HepG2 (cell line): ENCODE results near the gene CAPN7. TPM values are rescaled to one million over a fixed set of nuclear protein-coding genes. Genes with fewer than 3 reads are reported as not detected.

Experiments
- ATAC-seq: fragments of 200-7000 bp; cut with Tn5 transposase; 3 replicates; pipeline ENCODE4 v1.9.1; 2020; ENCODE audit warnings: mild to moderate bottlenecking, moderate library complexity
- BruUV-seq: library from RNA; stranded (reverse); fragments of 400-500 nt; replicated peaks from 2 replicates; lab custom pipeline; 2021; lab: Mats Ljungman, UMichigan
- CTCF ChIA-PET: fragments of 300-600 bp; formaldehyde crosslinking; extraction: SDS; loops from one replicate; lab custom pipeline; 2021; ENCODE audit warnings: low total read pairs, inconsistent platforms, low intra/inter-chr PET ratio; lab: Yijun Ruan, JAX
- POLR2A ChIA-PET: fragments of 350-600 bp; sonication (Branson Sonifier 250); formaldehyde crosslinking; loops from one replicate; lab custom pipeline; 2020; ENCODE audit warnings: antibody characterized with exemption, inconsistent platforms; lab: Yijun Ruan, JAX
- DNase-seq: peaks from one replicate; pipeline ENCODE4 v3.0.0-alpha.2; 2015; ENCODE audit warnings: low spot score
- FAIRE-seq: peaks from 3 replicates; lab custom pipeline; 2011; peaks lifted over from hg19 to GRCh38; lab: Jason Lieb, UNC
- H2AFZ ChIP-seq: one replicate; pipeline ENCODE4 v1.6.1; 2011; ENCODE audit warnings: low read length, inconsistent platforms
- H3K27ac ChIP-seq: fragments of 300-600 bp; 3 replicates; pipeline ENCODE4 v1.8.0; 2011; ENCODE audit warnings: mixed run types, mild to moderate bottlenecking, mixed read lengths, low read length, inconsistent platforms; ENCODE audit not compliant: insufficient read depth; ENCODE audit errors: extremely low read length
- H3K27me3 ChIP-seq, 2 experiments: fragments of 200-600 bp in 1 of 2; 2 replicates in 1 of 2; 3 replicates in 1 of 2; pipeline versions ENCODE4 v1.6.0 to v1.8.0; 2011; ENCODE audit warnings: low read length in 2 of 2, mild to moderate bottlenecking in 2 of 2, moderate library complexity in 2 of 2, inconsistent platforms in 1 of 2; ENCODE audit not compliant: insufficient read depth in 2 of 2, control insufficient read depth in 1 of 2
- H3K36me3 ChIP-seq, 2 experiments: fragments of 200-600 bp in 1 of 2; replicated peaks in 1 of 2; 2 replicates in 1 of 2; 3 replicates in 1 of 2; pipeline versions ENCODE4 v1.5.1 to v1.8.0; 2011; ENCODE audit warnings: low read length in 2 of 2, inconsistent platforms in 1 of 2; ENCODE audit not compliant: insufficient read depth in 2 of 2, control insufficient read depth in 1 of 2
- H3K4me1 ChIP-seq: 2 replicates; pipeline ENCODE4 v1.5.1; 2012; ENCODE audit warnings: low read length, inconsistent platforms; ENCODE audit not compliant: insufficient read depth
- H3K4me2 ChIP-seq: 2 replicates; pipeline ENCODE4 v1.6.0; 2011; ENCODE audit warnings: low read depth, low read length, inconsistent platforms
- H3K4me3 ChIP-seq, 3 experiments: fragments of 200-600 bp in 1 of 3; sonication (generic), shearing (Covaris generic) in 1 of 3; replicated peaks in 1 of 3; 2 replicates each; pipeline ENCODE4 v1.5.1; 2011 to 2016; ENCODE audit warnings: low read length in 3 of 3, inconsistent platforms in 2 of 3, low read depth in 2 of 3, mild to moderate bottlenecking in 2 of 3, control low read depth in 1 of 3, mixed read lengths in 1 of 3; ENCODE audit not compliant: insufficient read depth in 1 of 3
- H3K79me2 ChIP-seq: one replicate; pipeline ENCODE4 v1.6.1; 2011; ENCODE audit warnings: low read length, inconsistent platforms; ENCODE audit not compliant: insufficient read depth
- H3K9ac ChIP-seq: 2 replicates; pipeline ENCODE4 v1.6.0; 2011; ENCODE audit warnings: mild to moderate bottlenecking, low read depth, low read length, inconsistent platforms; ENCODE audit not compliant: insufficient read depth
- H3K9me3 ChIP-seq: 2 replicates; pipeline ENCODE4 v1.5.1; 2012; ENCODE audit warnings: mild to moderate bottlenecking, low read length
- H4K20me1 ChIP-seq: 2 replicates; pipeline ENCODE4 v1.6.0; 2011; ENCODE audit warnings: inconsistent platforms, mild to moderate bottlenecking, low read length, moderate library complexity; ENCODE audit not compliant: insufficient read depth
- HNF1B ChIP-seq: sonication (generic); formaldehyde crosslinking; IDR thresholded peaks from 2 replicates; pipeline ENCODE4 v1.5.1; 2020; ENCODE audit warnings: mild to moderate bottlenecking, moderate library complexity, missing genetic modification reagents
- WGBS: methylation state at CpG from one replicate; pipeline ENCODE4 v1.1.6; 2017; ENCODE audit warnings: low lambda C conversion rate; 5-methylcytosine and 5-hydroxymethylcytosine counted together
- in situ Hi-C: cut with HindIII; loops from 2 replicates; pipeline ENCODE4 v1.10.0; 2017; ENCODE audit warnings: low pct_unique_long_range_greater_than_20kb; ENCODE audit not compliant: extremely low pct_ligation_motif_present
- intact Hi-C: fragments of 100-400 bp; cut with micrococcal nuclease; formaldehyde crosslinking; loops from one replicate; pipeline ENCODE4 v1.10.0; 2022; ENCODE audit not compliant: unreplicated experiment
- polyA plus RNA-seq, 8 experiments: library from polyadenylated mRNA; depleted of rRNA in 3 of 8; stranded (reverse) in 7 of 8; unstranded in 1 of 8; fragments of >200 nt; fragmentation: Illumina TruSeq in 4 of 8; extraction: Trizol in 4 of 8; gene quantifications; 2 replicates each; pipeline versions ENCODE4 v1.2.1 to v1.2.3, GENCODE V29; 2011 to 2016; ENCODE audit warnings: low read depth in 4 of 8, missing spikeins in 1 of 8, mixed read lengths in 1 of 8; ENCODE audit not compliant: insufficient read depth in 1 of 8
- total RNA-seq, 5 experiments: library from RNA; depleted of rRNA; stranded (reverse); fragments of >200 nt; fragmentation: Illumina TruSeq; extraction: Trizol; gene quantifications; 2 replicates each; pipeline ENCODE4 v1.2.3, GENCODE V29; 2016; ENCODE audit warnings: low read depth in 1 of 5
- TF ChIP-seq, protein P1 (sequence below): sonication (generic); formaldehyde crosslinking; IDR thresholded peaks from 2 replicates; pipeline ENCODE4 v1.9.0; 2021; ENCODE audit warnings: missing genetic modification reagents, borderline replicate concordance
- TF ChIP-seq, protein P2 (sequence below): sonication (generic); formaldehyde crosslinking; IDR thresholded peaks from 2 replicates; pipeline ENCODE4 v1.5.1; 2020; ENCODE audit warnings: missing genetic modification reagents, mild to moderate bottlenecking, borderline replicate concordance

CAPN7 gene
- total and polyA plus RNA-seq, 2 of the 13 experiments (the other 11 are each of a cell fraction or from before 2014, with no cell fraction given), result 16.7 to 36.8 TPM

- no peaks in the 10 kb centered on the region for H3K79me2 ChIP-seq
- H3K36me3 ChIP-seq, result no peaks in the 10 kb centered on the region
- POLR2A ChIA-PET, result no interaction called here
- in situ Hi-C loops (no loop called here), intact Hi-C loops (no loop called here)
- no TSS peak for BruUV-seq
- no peak overlapping the region for H2AFZ ChIP-seq
- ATAC-seq, result no peak
- TF ChIP-seq, protein P1, sequence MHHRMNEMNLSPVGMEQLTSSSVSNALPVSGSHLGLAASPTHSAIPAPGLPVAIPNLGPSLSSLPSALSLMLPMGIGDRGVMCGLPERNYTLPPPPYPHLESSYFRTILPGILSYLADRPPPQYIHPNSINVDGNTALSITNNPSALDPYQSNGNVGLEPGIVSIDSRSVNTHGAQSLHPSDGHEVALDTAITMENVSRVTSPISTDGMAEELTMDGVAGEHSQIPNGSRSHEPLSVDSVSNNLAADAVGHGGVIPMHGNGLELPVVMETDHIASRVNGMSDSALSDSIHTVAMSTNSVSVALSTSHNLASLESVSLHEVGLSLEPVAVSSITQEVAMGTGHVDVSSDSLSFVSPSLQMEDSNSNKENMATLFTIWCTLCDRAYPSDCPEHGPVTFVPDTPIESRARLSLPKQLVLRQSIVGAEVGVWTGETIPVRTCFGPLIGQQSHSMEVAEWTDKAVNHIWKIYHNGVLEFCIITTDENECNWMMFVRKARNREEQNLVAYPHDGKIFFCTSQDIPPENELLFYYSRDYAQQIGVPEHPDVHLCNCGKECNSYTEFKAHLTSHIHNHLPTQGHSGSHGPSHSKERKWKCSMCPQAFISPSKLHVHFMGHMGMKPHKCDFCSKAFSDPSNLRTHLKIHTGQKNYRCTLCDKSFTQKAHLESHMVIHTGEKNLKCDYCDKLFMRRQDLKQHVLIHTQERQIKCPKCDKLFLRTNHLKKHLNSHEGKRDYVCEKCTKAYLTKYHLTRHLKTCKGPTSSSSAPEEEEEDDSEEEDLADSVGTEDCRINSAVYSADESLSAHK, result no peak
- no peak for TF ChIP-seq HNF1B (CRISPR knock-in tag)
- TF ChIP-seq, protein P2, sequence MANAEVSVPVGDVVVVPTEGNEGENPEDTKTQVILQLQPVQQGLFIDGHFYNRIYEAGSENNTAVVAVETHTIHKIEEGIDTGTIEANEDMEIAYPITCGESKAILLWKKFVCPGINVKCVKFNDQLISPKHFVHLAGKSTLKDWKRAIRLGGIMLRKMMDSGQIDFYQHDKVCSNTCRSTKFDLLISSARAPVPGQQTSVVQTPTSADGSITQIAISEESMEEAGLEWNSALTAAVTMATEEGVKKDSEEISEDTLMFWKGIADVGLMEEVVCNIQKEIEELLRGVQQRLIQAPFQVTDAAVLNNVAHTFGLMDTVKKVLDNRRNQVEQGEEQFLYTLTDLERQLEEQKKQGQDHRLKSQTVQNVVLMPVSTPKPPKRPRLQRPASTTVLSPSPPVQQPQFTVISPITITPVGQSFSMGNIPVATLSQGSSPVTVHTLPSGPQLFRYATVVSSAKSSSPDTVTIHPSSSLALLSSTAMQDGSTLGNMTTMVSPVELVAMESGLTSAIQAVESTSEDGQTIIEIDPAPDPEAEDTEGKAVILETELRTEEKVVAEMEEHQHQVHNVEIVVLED (CRISPR knock-in tag), result no peak
- H3K27me3 ChIP-seq, result no peaks in the 10 kb centered on the region; a peak in 1 of 5 replicates
- no peak for FAIRE-seq
- CTCF ChIA-PET, result no interaction called here
- no peak overlapping the region for H3K27ac ChIP-seq
- H3K9ac ChIP-seq, result no peak overlapping the region
- H4K20me1 ChIP-seq, result no peaks in the 10 kb centered on the region
- DNase-seq, result no peak
- no peaks in the 10 kb centered on the region for H3K4me1 ChIP-seq
- no peaks in the 10 kb centered on the region for H3K9me3 ChIP-seq
- H3K4me3 ChIP-seq, result no peak overlapping the region
- WGBS, result 68% methylated on average over 6 of the region's 6 CpGs
- H3K4me2 ChIP-seq, result no peak overlapping the region
Observed at GRCh38 chr3:15295506-15295905, 89.5 kb downstream of the CAPN7 start.
